GM18499 (cell line): ENCODE results near the gene ABHD13.

Experiments
- ATAC-seq: cut with Tn5 transposase; IDR thresholded peaks from one replicate; pipeline ENCODE4 v1.9.1; 2021; ENCODE audit warnings: moderate number of reproducible peaks; ENCODE audit not compliant: insufficient read depth, unreplicated experiment

ABHD13 gene

DNA sequence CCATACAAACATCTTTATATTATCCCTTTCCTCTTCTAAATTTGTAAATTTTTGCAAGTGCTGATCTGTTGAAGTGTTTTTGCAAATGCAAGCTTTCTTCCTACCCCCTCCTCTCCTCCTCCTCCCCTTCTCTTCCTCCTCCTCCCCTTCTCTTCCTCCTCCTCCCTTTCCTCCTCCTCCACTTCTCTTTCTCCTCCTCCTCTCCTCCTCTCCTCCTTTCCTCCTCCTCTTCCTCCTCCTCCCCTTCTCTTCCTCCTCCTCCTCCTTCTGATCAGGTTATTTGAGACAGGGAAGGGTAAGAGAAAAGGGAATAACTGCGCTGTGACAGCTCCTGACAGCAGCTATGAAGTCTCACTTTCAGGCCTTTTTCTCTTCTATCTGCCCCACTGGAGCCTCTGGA is 60.3 kb downstream of the ABHD13 start:
- ATAC-seq: no peak

DNA sequence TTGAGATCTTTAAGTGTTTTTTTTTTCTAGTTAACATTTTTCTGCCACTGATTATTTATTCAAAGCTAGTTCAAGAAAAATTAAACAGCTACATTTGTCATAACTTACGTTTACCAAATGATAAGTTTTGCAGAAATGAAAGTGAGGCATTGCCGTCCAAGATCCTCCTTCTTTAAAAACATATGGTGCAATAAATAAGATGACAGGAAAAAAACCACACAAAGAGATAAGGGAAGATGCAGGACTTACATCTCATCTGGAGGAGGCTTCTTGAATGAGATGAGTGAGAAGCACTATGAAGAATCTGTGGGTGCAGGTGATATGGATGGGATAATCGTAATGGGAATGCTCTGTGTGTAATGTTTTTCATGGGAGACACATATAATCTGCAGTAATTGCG is 63.7 kb downstream of the ABHD13 start:
- ATAC-seq: no peak

DNA sequence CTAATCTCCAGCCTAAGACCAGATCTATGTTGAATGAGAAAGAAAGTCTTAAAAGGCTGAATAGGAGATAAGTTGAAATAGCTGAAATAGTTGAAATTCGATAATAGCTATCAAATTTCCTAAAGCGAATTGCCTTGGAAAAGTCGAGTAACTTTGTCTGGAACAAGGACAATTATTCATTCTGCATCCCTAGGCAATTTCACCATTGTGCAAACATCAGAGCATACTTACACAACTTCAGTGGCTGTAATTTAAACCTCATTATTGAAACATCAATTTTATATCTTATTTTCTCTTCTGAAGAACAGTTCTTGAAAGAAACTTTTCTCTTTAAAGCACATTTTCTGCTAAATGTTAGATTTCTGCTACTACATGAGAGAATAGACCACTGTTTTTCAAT is 64.9 kb downstream of the ABHD13 start:
- no peak for ATAC-seq
